Measurements from ENCODE around the gene TUSC2. TPM values are rescaled to one million over a fixed set of nuclear protein-coding genes. Genes with fewer than 3 reads are reported as not detected.
"Not testable (repeated sequence)": the region's sequence is repeated elsewhere in the genome, so short reads cannot be mapped to it uniquely, and the experiment has no call there.

The TUSC2 gene
- total RNA-seq, 1 experiment from 2014 or later: 33.5 TPM

DNA sequence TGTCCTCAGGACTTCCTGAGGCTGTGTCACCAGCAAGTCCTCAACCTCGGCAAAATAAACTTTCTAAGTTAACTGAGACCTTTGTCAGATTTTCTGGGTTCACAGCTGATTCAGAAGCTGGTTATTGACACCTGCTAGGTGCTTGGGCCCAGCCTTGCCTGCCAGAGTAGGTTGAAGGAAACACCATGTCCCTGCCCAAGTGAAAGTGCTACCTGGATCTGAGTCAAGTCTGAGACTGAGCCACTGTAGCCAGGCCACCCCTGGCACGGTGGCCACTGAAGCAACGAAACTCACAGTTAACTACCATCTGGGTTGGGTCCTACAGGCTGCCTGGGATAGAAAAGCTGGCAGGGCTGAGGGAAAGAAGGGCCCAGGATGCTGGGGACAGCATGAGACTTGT is 13.7 kb downstream of the TUSC2 start:
- no peak overlapping the region for H3K4ac ChIP-seq (ENCODE audit: low read depth, low read length)
- no peak for DNase-seq
- H2BK15ac ChIP-seq (ENCODE audit: low read depth, low read length): no peak overlapping the region
- H3K23me2 ChIP-seq (ENCODE audit: insufficient read length, low read depth, low read length, poor library complexity, severe bottlenecking): no peaks in the 10 kb centered on the region
- H3K56ac ChIP-seq (ENCODE audit: insufficient read length, low read depth, low read length): no peak overlapping the region
- peaks cover 6 to 18% of the 10 kb centered on the region in 2 experiments for H3K4me1 Mint-ChIP-seq
- no peaks in the 10 kb centered on the region for H3K79me1 ChIP-seq (ENCODE audit: insufficient read depth, low read depth, low read length, poor library complexity, severe bottlenecking)
- H3K27me3 ChIP-seq (ENCODE audit: insufficient read depth, low read length): no peaks in the 10 kb centered on the region
- H2AFZ ChIP-seq (ENCODE audit: low read length): no peak overlapping the region
- no peak overlapping the region for H3K4me3 Mint-ChIP-seq
- no peak overlapping the region for H3K4me2 ChIP-seq (ENCODE audit: insufficient read depth, insufficient read length, low read length)
- no peak overlapping the region for H3K14ac ChIP-seq (ENCODE audit: insufficient read depth, low read length)
- TF ChIP-seq, protein P1, sequence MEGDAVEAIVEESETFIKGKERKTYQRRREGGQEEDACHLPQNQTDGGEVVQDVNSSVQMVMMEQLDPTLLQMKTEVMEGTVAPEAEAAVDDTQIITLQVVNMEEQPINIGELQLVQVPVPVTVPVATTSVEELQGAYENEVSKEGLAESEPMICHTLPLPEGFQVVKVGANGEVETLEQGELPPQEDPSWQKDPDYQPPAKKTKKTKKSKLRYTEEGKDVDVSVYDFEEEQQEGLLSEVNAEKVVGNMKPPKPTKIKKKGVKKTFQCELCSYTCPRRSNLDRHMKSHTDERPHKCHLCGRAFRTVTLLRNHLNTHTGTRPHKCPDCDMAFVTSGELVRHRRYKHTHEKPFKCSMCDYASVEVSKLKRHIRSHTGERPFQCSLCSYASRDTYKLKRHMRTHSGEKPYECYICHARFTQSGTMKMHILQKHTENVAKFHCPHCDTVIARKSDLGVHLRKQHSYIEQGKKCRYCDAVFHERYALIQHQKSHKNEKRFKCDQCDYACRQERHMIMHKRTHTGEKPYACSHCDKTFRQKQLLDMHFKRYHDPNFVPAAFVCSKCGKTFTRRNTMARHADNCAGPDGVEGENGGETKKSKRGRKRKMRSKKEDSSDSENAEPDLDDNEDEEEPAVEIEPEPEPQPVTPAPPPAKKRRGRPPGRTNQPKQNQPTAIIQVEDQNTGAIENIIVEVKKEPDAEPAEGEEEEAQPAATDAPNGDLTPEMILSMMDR (conservative IDR thresholded peaks at IDR 0.05): no peak
- H2BK120ac ChIP-seq (ENCODE audit: low read depth, low read length, poor library complexity, severe bottlenecking): no peak overlapping the region
- no peak overlapping the region for H2BK20ac ChIP-seq (ENCODE audit: low read depth, low read length, poor library complexity, severe bottlenecking)
- WGBS (ENCODE audit: extremely low coverage, insufficient read length, low lambda C conversion rate): no CpG with 5 or more reads among the region's 3 CpGs
- no peaks in the 10 kb centered on the region for H4K20me1 ChIP-seq (ENCODE audit: control insufficient read depth, insufficient read depth, insufficient read length)
- H3K9me3 Mint-ChIP-seq: peaks cover 14 to 17% of the 10 kb centered on the region in 2 experiments
- H3K27ac Mint-ChIP-seq: peak overlapping the region in 2 of 3 experiments; percentile 35 to 42; a peak in 3 of 7 replicates
- no peak overlapping the region for H3K18ac ChIP-seq (ENCODE audit: insufficient read length, low read depth, low read length)
- H3K4me1 ChIP-seq (ENCODE audit: insufficient read depth, low read length): no peaks in the 10 kb centered on the region
- H2AK5ac ChIP-seq (ENCODE audit: insufficient read length, low read length): no peak overlapping the region
- no peak overlapping the region for H2BK5ac ChIP-seq (ENCODE audit: insufficient read length, low read length)
- peaks cover 48 to 58% (median 56%) of the 10 kb centered on the region in 3 experiments for H3K36me3 Mint-ChIP-seq (ENCODE audit: insufficient read depth in 1 of 3, low read depth in 3 of 3)
- no peak overlapping the region for H3T11ph ChIP-seq (ENCODE audit: low read length)
- no peak overlapping the region for H2BK12ac ChIP-seq (ENCODE audit: insufficient read length, low read depth, low read length)
- no peak overlapping the region for H4K91ac ChIP-seq (ENCODE audit: insufficient read length, low read depth, low read length)
- H3K27ac ChIP-seq (ENCODE audit: insufficient read length, low read depth, low read length): no peak overlapping the region
- H3K79me2 ChIP-seq (ENCODE audit: insufficient read depth, low read length): no peaks in the 10 kb centered on the region
- no peaks in the 10 kb centered on the region for H3K9me3 ChIP-seq (ENCODE audit: control insufficient read depth, low read depth, low read length)
- no peak overlapping the region for H4K5ac ChIP-seq (ENCODE audit: insufficient read length, low read depth, low read length)
- H3K23ac ChIP-seq (ENCODE audit: insufficient read length, low read depth, low read length): no peak overlapping the region
- H3K9ac ChIP-seq (ENCODE audit: extremely low read depth, insufficient read length, low read length): no peak overlapping the region
- no peak overlapping the region for H4K8ac ChIP-seq (replicated peaks; ENCODE audit: insufficient read length, low read depth, low read length)
- H3K27me3 Mint-ChIP-seq (ENCODE audit: low read depth): peaks cover 4% of the 10 kb centered on the region

DNA sequence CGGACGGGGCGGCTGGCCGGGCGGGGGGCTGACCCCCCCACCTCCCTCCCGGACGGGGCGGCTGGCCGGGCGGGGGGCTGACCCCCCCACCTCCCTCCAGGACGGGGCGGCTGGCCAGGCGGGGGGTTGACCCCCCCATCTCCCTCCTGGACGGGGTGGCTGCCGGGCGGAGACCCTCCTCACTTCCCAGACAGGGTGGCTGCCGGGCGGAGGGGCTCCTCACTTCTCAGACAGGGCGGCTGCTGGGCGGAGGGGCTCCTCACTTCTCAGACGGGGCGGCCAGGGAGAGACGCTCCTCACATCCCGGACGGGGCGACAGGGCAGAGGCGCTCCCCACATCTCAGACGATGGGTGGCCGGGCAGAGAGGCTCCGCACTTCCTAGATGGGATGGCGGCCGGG is 16.0 kb downstream of the TUSC2 start:
- H4K8ac ChIP-seq (replicated peaks; ENCODE audit: insufficient read length, low read depth, low read length); H3K23ac ChIP-seq (ENCODE audit: insufficient read length, low read depth, low read length): not testable (repeated sequence)
- peaks cover 31 to 39% of the 10 kb centered on the region in 2 experiments for H3K9me3 Mint-ChIP-seq

More for the DNA sequence above, 16.0 kb downstream of the TUSC2 start:
- H3K27ac Mint-ChIP-seq; H3K79me1 ChIP-seq (ENCODE audit: insufficient read depth, low read depth, low read length, poor library complexity, severe bottlenecking); H4K91ac ChIP-seq (ENCODE audit: insufficient read length, low read depth, low read length); H2AFZ ChIP-seq (ENCODE audit: low read length); H3K27me3 Mint-ChIP-seq (ENCODE audit: low read depth); H3T11ph ChIP-seq (ENCODE audit: low read length); H3K9me3 ChIP-seq (ENCODE audit: control insufficient read depth, low read depth, low read length); H3K27ac ChIP-seq (ENCODE audit: insufficient read length, low read depth, low read length); H3K4ac ChIP-seq (ENCODE audit: low read depth, low read length); H3K18ac ChIP-seq (ENCODE audit: insufficient read length, low read depth, low read length); H3K27me3 ChIP-seq (ENCODE audit: insufficient read depth, low read length); H2BK5ac ChIP-seq (ENCODE audit: insufficient read length, low read length); H3K79me2 ChIP-seq (ENCODE audit: insufficient read depth, low read length); H4K5ac ChIP-seq (ENCODE audit: insufficient read length, low read depth, low read length); H3K14ac ChIP-seq (ENCODE audit: insufficient read depth, low read length); H2BK20ac ChIP-seq (ENCODE audit: low read depth, low read length, poor library complexity, severe bottlenecking); H3K23me2 ChIP-seq (ENCODE audit: insufficient read length, low read depth, low read length, poor library complexity, severe bottlenecking); H2BK12ac ChIP-seq (ENCODE audit: insufficient read length, low read depth, low read length); DNase-seq; H3K4me1 Mint-ChIP-seq; H4K20me1 ChIP-seq (ENCODE audit: control insufficient read depth, insufficient read depth, insufficient read length); H2AK5ac ChIP-seq (ENCODE audit: insufficient read length, low read length); H3K4me1 ChIP-seq (ENCODE audit: insufficient read depth, low read length); H2BK15ac ChIP-seq (ENCODE audit: low read depth, low read length); H3K4me3 Mint-ChIP-seq; H3K4me2 ChIP-seq (ENCODE audit: insufficient read depth, insufficient read length, low read length); H3K56ac ChIP-seq (ENCODE audit: insufficient read length, low read depth, low read length); H2BK120ac ChIP-seq (ENCODE audit: low read depth, low read length, poor library complexity, severe bottlenecking); H3K9ac ChIP-seq (ENCODE audit: extremely low read depth, insufficient read length, low read length): not testable (repeated sequence)
- WGBS (ENCODE audit: extremely low coverage, insufficient read length, low lambda C conversion rate): no CpG with 5 or more reads among the region's 32 CpGs
- peaks cover 34 to 40% (median 35%) of the 10 kb centered on the region in 3 experiments for H3K36me3 Mint-ChIP-seq (ENCODE audit: insufficient read depth in 1 of 3, low read depth in 3 of 3)

Measured in H9 (cell line).